Activated CD4-positive, alpha-beta memory T cell treated with anti-CD3 and anti-CD28 coated beads, Interleukin-2, amount 10 ng/mL, durations not matched to agents 7 days and 5 days (primary cell): ENCODE data around the gene PPP2R3B. TPM values are rescaled to one million over a fixed set of nuclear protein-coding genes. Genes with fewer than 3 reads are reported as not detected.

Source experiments
- CTCF ChIA-PET: fragments of 350-600 bp; sonication (Branson Sonifier 250); formaldehyde crosslinking; loops from one replicate; lab custom pipeline; 2021; ENCODE audit warnings: antibody characterized with exemption, inconsistent platforms; lab: Charles Lee
- POLR2A ChIA-PET: fragments of 350-600 bp; sonication (Branson Sonifier 250); formaldehyde crosslinking; loops from one replicate; lab custom pipeline; 2021; ENCODE audit warnings: antibody characterized with exemption; lab: Charles Lee
- DNase-seq: peaks from one replicate; pipeline ENCODE4 v3.0.0-alpha.2; 2020
- H3K27ac Mint-ChIP-seq: one replicate; pipeline ENCODE4 v1.8.0; 2021; ENCODE audit warnings: mild to moderate bottlenecking, mixed read lengths
- H3K27me3 Mint-ChIP-seq: one replicate; pipeline ENCODE4 v1.8.0; 2021; ENCODE audit warnings: mixed read lengths
- H3K36me3 Mint-ChIP-seq: one replicate; pipeline ENCODE4 v1.8.0; 2021; ENCODE audit warnings: low read depth, mixed read lengths
- H3K4me1 Mint-ChIP-seq: one replicate; pipeline ENCODE4 v1.8.0; 2021; ENCODE audit warnings: mixed read lengths
- H3K4me3 Mint-ChIP-seq: one replicate; pipeline ENCODE4 v1.8.0; 2021; ENCODE audit warnings: mild to moderate bottlenecking, mixed read lengths
- H3K9me3 Mint-ChIP-seq: one replicate; pipeline ENCODE4 v1.8.0; 2021; ENCODE audit warnings: mixed read lengths
- total RNA-seq, 2 experiments: library from RNA; stranded (reverse); gene quantifications; one replicate each; pipeline ENCODE4 v1.2.3, GENCODE V29; 2021

Gene PPP2R3B
- total RNA-seq, 2 experiments from 2014 or later: 26.1 to 26.3 TPM

- DNase-seq: no peak
- ChIA-PET POLR2A (no interaction called here), CTCF (no interaction called here)
- peaks cover 7% of the 10 kb centered on the region for H3K9me3 Mint-ChIP-seq
- no peak overlapping the region for H3K4me3 Mint-ChIP-seq
- H3K27ac Mint-ChIP-seq: no peak overlapping the region
- H3K36me3 Mint-ChIP-seq: peaks cover 46% of the 10 kb centered on the region
- H3K4me1 Mint-ChIP-seq: no peaks in the 10 kb centered on the region
- no peaks in the 10 kb centered on the region for H3K27me3 Mint-ChIP-seq
Measured at GRCh38 chrX:338836-339400, 47.8 kb downstream of the PPP2R3B start.

GRCh38 chrX:338281-338835 is 48.3 kb downstream of the PPP2R3B start:
- no peak overlapping the region for H3K27ac Mint-ChIP-seq
- no peak for DNase-seq
- ChIA-PET CTCF (no interaction called here), POLR2A (no interaction called here)
- H3K4me3 Mint-ChIP-seq: no peak overlapping the region
- H3K36me3 Mint-ChIP-seq: peaks cover 46% of the 10 kb centered on the region
- H3K27me3 Mint-ChIP-seq: no peaks in the 10 kb centered on the region
- peaks cover 7% of the 10 kb centered on the region for H3K9me3 Mint-ChIP-seq
- H3K4me1 Mint-ChIP-seq: no peaks in the 10 kb centered on the region

- POLR2A ChIA-PET: no interaction called here
- H3K27ac Mint-ChIP-seq: no peak overlapping the region
- no peak for DNase-seq
- peaks cover 46% of the 10 kb centered on the region for H3K36me3 Mint-ChIP-seq
- H3K4me1 Mint-ChIP-seq: no peaks in the 10 kb centered on the region
- CTCF ChIA-PET: no interaction called here
- no peaks in the 10 kb centered on the region for H3K27me3 Mint-ChIP-seq
- H3K9me3 Mint-ChIP-seq: peaks cover 7% of the 10 kb centered on the region
- no peak overlapping the region for H3K4me3 Mint-ChIP-seq
Measured at GRCh38 chrX:337331-337831, 49.3 kb downstream of the PPP2R3B start.

GRCh38 chrX:336227-336626 is 50.5 kb downstream of the PPP2R3B start:
- no peaks in the 10 kb centered on the region for H3K4me1 Mint-ChIP-seq
- no peaks in the 10 kb centered on the region for H3K27me3 Mint-ChIP-seq
- H3K27ac Mint-ChIP-seq: no peak overlapping the region
- peaks cover 38% of the 10 kb centered on the region for H3K36me3 Mint-ChIP-seq
- peaks cover 5% of the 10 kb centered on the region for H3K9me3 Mint-ChIP-seq
- ChIA-PET POLR2A (no interaction called here), CTCF (no interaction called here)
- no peak for DNase-seq
- H3K4me3 Mint-ChIP-seq: no peak overlapping the region

GRCh38 chrX:335758-336155 is 51.0 kb downstream of the PPP2R3B start:
- H3K27ac Mint-ChIP-seq: no peak overlapping the region
- ChIA-PET CTCF (no interaction called here), POLR2A (no interaction called here)
- DNase-seq: no peak
- no peaks in the 10 kb centered on the region for H3K27me3 Mint-ChIP-seq
- peaks cover 36% of the 10 kb centered on the region for H3K36me3 Mint-ChIP-seq
- H3K9me3 Mint-ChIP-seq: peaks cover 5% of the 10 kb centered on the region
- H3K4me3 Mint-ChIP-seq: no peak overlapping the region
- H3K4me1 Mint-ChIP-seq: no peaks in the 10 kb centered on the region

GRCh38 chrX:334971-335757 is 51.5 kb downstream of the PPP2R3B start:
- POLR2A ChIA-PET: no interaction called here
- CTCF ChIA-PET: no interaction called here
- peaks cover under 1% of the 10 kb centered on the region for H3K27me3 Mint-ChIP-seq
- DNase-seq: no peak
- H3K4me1 Mint-ChIP-seq: no peaks in the 10 kb centered on the region
- no peak overlapping the region for H3K4me3 Mint-ChIP-seq
- peaks cover 5% of the 10 kb centered on the region for H3K9me3 Mint-ChIP-seq
- H3K36me3 Mint-ChIP-seq: peaks cover 33% of the 10 kb centered on the region
- no peak overlapping the region for H3K27ac Mint-ChIP-seq

- CTCF ChIA-PET: no interaction called here
- Mint-ChIP-seq H3K4me3 (no peak overlapping the region), H3K9me3 (peaks cover 6% of the 10 kb centered on the region), H3K36me3 (peaks cover 33% of the 10 kb centered on the region), H3K4me1 (no peaks in the 10 kb centered on the region), H3K27me3 (peaks cover 1% of the 10 kb centered on the region), H3K27ac (no peak overlapping the region)
- no peak for DNase-seq
- POLR2A ChIA-PET: no interaction called here
Measured at GRCh38 chrX:334331-334891, 52.3 kb downstream of the PPP2R3B start.

- H3K9me3 Mint-ChIP-seq: peaks cover 7% of the 10 kb centered on the region
Measured at GRCh38 chrX:333611-334311, 52.9 kb downstream of the PPP2R3B start.

GRCh38 chrX:332916-333610 is 53.6 kb downstream of the PPP2R3B start:
- H3K4me3 Mint-ChIP-seq: no peak overlapping the region
- DNase-seq: no peak
- no peak overlapping the region for H3K27ac Mint-ChIP-seq
- peaks cover 7% of the 10 kb centered on the region for H3K9me3 Mint-ChIP-seq
- H3K36me3 Mint-ChIP-seq: peaks cover 23% of the 10 kb centered on the region
- CTCF ChIA-PET: no interaction called here
- POLR2A ChIA-PET: no interaction called here
- no peaks in the 10 kb centered on the region for H3K4me1 Mint-ChIP-seq
- peaks cover 1% of the 10 kb centered on the region for H3K27me3 Mint-ChIP-seq

More at GRCh38 chrX:333611-334311, 52.9 kb downstream of the PPP2R3B start:
- Mint-ChIP-seq H3K36me3 (peaks cover 30% of the 10 kb centered on the region), H3K4me1 (no peaks in the 10 kb centered on the region), H3K4me3 (no peak overlapping the region), H3K27me3 (peaks cover 1% of the 10 kb centered on the region), H3K27ac (no peak overlapping the region)
- CTCF ChIA-PET: no interaction called here
- DNase-seq: no peak
- POLR2A ChIA-PET: no interaction called here

- no peaks in the 10 kb centered on the region for H3K4me1 Mint-ChIP-seq
- peaks cover 7% of the 10 kb centered on the region for H3K9me3 Mint-ChIP-seq
- H3K27ac Mint-ChIP-seq: no peak overlapping the region
- H3K27me3 Mint-ChIP-seq: peaks cover 1% of the 10 kb centered on the region
- H3K36me3 Mint-ChIP-seq: peaks cover 18% of the 10 kb centered on the region
- no peak for DNase-seq
- ChIA-PET CTCF (no interaction called here), POLR2A (no interaction called here)
- no peak overlapping the region for H3K4me3 Mint-ChIP-seq
Measured at GRCh38 chrX:332496-332860, 54.2 kb downstream of the PPP2R3B start.

- Mint-ChIP-seq H3K9me3 (peaks cover 7% of the 10 kb centered on the region), H3K4me1 (no peaks in the 10 kb centered on the region), H3K27ac (no peak overlapping the region), H3K27me3 (peaks cover 1% of the 10 kb centered on the region), H3K4me3 (no peak overlapping the region), H3K36me3 (peaks cover 14% of the 10 kb centered on the region)
- CTCF ChIA-PET: no interaction called here
- POLR2A ChIA-PET: no interaction called here
- no peak for DNase-seq
Measured at GRCh38 chrX:331825-332495, 54.7 kb downstream of the PPP2R3B start.

GRCh38 chrX:331151-331824 is 55.4 kb downstream of the PPP2R3B start:
- H3K36me3 Mint-ChIP-seq: peaks cover 7% of the 10 kb centered on the region
- H3K9me3 Mint-ChIP-seq: peaks cover 3% of the 10 kb centered on the region
- ChIA-PET POLR2A (no interaction called here), CTCF (no interaction called here)
- no peak overlapping the region for H3K4me3 Mint-ChIP-seq
- no peaks in the 10 kb centered on the region for H3K4me1 Mint-ChIP-seq
- H3K27me3 Mint-ChIP-seq: peaks cover 1% of the 10 kb centered on the region
- no peak for DNase-seq
- no peak overlapping the region for H3K27ac Mint-ChIP-seq
